Type B pancreatic cell (in vitro differentiated cells): ENCODE results near the gene KATNAL2. TPM values are rescaled to one million over a fixed set of nuclear protein-coding genes. Genes with fewer than 3 reads are reported as not detected.

Source experiments
- DNase-seq: peaks from one replicate; pipeline ENCODE4 v3.0.0; 2021; ENCODE audit warnings: mixed read lengths; ENCODE audit not compliant: unreplicated experiment; ENCODE audit errors: extremely low spot score
- H3K27ac Mint-ChIP-seq: 2 replicates; pipeline ENCODE4 v1.8.0; 2021; ENCODE audit warnings: mild to moderate bottlenecking, mixed read lengths
- H3K27me3 Mint-ChIP-seq: 2 replicates; pipeline ENCODE4 v1.8.0; 2021; ENCODE audit warnings: mixed read lengths
- H3K36me3 Mint-ChIP-seq: 2 replicates; pipeline ENCODE4 v1.8.0; 2021; ENCODE audit warnings: mixed read lengths
- H3K4me1 Mint-ChIP-seq: one replicate; pipeline ENCODE4 v1.8.0; 2021; ENCODE audit warnings: mixed read lengths; ENCODE audit not compliant: unreplicated experiment
- H3K4me3 Mint-ChIP-seq: 2 replicates; pipeline ENCODE4 v1.8.0; 2021; ENCODE audit warnings: mild to moderate bottlenecking, mixed read lengths
- H3K9me3 Mint-ChIP-seq: 2 replicates; pipeline ENCODE4 v1.8.0; 2021; ENCODE audit warnings: mixed read lengths
- total RNA-seq: library from RNA; stranded (reverse); gene quantifications from 2 replicates; pipeline ENCODE4 v1.2.1, GENCODE V29; 2021; ENCODE audit warnings: low replicate concordance
- TF ChIP-seq, protein P1 (sequence below): fragments of 200-600 bp; sonication (generic); conservative IDR thresholded peaks from 2 replicates; pipeline ENCODE4 v1.5.0; 2021; ENCODE audit warnings: antibody characterized with exemption, mild to moderate bottlenecking

Gene KATNAL2
- total RNA-seq, 1 donor from 2014 or later: 8.6 TPM

- Mint-ChIP-seq H3K36me3 (peaks cover 28% of the 10 kb centered on the region), H3K27me3 (no peaks in the 10 kb centered on the region), H3K4me3 (no peak overlapping the region), H3K9me3 (no peaks in the 10 kb centered on the region), H3K27ac (no peak overlapping the region), H3K4me1 (peaks cover 7% of the 10 kb centered on the region)
- no peak for DNase-seq
- TF ChIP-seq, protein P1, sequence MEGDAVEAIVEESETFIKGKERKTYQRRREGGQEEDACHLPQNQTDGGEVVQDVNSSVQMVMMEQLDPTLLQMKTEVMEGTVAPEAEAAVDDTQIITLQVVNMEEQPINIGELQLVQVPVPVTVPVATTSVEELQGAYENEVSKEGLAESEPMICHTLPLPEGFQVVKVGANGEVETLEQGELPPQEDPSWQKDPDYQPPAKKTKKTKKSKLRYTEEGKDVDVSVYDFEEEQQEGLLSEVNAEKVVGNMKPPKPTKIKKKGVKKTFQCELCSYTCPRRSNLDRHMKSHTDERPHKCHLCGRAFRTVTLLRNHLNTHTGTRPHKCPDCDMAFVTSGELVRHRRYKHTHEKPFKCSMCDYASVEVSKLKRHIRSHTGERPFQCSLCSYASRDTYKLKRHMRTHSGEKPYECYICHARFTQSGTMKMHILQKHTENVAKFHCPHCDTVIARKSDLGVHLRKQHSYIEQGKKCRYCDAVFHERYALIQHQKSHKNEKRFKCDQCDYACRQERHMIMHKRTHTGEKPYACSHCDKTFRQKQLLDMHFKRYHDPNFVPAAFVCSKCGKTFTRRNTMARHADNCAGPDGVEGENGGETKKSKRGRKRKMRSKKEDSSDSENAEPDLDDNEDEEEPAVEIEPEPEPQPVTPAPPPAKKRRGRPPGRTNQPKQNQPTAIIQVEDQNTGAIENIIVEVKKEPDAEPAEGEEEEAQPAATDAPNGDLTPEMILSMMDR: no peak
Measured at GRCh38 chr18:46899274-46899948, 18.0 kb upstream of the KATNAL2 start.

DNA sequence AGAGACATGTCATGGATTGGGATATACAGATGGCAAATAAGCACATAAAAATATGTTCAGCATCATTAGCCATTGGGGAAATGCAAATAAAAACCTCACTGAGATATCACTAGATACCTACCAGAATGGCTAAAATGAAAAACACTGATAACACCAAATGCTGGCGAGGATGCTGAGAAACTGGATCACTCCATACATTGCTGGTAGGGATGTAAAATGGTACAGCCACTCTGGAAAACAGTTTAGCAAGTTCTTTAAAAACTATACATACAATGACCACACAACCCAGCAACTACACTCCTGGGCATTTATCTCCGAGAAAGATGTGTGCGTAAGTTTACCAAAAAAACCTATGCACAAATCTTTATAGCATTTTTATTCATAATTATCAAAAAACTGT is 14.0 kb upstream of the KATNAL2 start:
- H3K4me3 Mint-ChIP-seq: no peak overlapping the region
- H3K27me3 Mint-ChIP-seq: no peaks in the 10 kb centered on the region
- no peak overlapping the region for H3K27ac Mint-ChIP-seq
- TF ChIP-seq, protein P1: no peak
- H3K9me3 Mint-ChIP-seq: peaks cover 4% of the 10 kb centered on the region
- H3K36me3 Mint-ChIP-seq: peaks cover 33% of the 10 kb centered on the region
- peaks cover 7% of the 10 kb centered on the region for H3K4me1 Mint-ChIP-seq
- DNase-seq: no peak

GRCh38 chr18:46909497-46909896 is 7.9 kb upstream of the KATNAL2 start:
- no peak for DNase-seq
- H3K27ac Mint-ChIP-seq: no peak overlapping the region
- H3K27me3 Mint-ChIP-seq: no peaks in the 10 kb centered on the region
- H3K36me3 Mint-ChIP-seq: peaks cover 8% of the 10 kb centered on the region
- no peak overlapping the region for H3K4me3 Mint-ChIP-seq
- H3K9me3 Mint-ChIP-seq: peaks cover 4% of the 10 kb centered on the region
- TF ChIP-seq, protein P1: no peak
- peaks cover 10% of the 10 kb centered on the region for H3K4me1 Mint-ChIP-seq

DNA sequence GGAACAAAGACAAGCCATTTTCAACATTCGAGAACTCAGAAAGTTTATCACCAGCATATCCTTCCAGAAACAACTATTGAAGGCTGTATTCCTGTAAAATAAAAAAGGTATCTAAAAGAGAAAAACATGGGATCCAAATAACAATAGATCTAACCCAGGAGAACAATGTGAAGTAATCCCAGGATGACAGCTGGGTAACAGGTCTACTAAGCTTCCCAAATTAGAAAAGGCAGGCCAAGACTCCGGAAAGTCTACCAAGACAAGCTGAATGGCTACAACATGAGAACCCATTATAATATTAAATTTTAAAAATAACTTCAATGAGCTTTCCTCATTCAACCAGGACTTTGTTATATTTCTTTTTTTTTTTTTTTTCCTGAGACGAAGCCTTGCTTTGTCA is 6.5 kb upstream of the KATNAL2 start:
- no peak overlapping the region for H3K4me3 Mint-ChIP-seq
- no peak overlapping the region for H3K27ac Mint-ChIP-seq

DNA sequence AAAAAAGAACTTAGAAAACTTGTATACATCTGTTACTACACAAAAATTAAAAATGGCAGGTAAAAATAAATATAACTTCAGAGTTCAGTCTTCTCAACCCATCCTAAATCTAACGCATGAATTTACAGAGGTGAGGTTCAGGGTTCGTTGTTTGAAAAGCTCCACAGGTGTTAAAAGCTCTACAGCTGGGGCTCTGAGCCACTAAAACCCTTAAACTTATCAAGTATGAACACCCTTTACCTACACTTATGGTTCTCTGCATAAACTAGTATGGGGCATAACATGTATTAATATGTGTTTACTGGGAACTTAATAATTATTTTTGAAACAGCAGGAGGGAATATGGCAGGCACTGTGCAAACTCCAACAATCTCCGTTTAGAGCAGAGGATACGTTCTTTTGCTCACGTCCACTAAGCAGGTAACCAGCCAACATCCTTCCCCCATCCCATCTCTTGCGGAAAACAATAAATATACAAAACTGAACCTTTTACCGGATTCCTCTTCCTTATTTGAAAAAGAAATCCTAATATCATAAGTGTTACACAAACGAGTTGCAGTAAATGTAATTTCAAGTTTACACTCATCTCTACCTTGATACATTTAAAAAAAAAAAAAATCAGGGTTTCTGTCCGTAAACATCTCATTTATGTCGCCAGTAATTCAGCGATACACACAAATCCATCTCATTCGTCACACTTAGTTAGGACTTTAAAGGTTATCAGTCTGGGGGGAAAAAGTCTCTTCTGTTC is 1.4 kb upstream of the KATNAL2 start:
- Mint-ChIP-seq H3K4me1 (peaks cover 30% of the 10 kb centered on the region), H3K36me3 (peaks cover 4% of the 10 kb centered on the region), H3K27me3 (no peaks in the 10 kb centered on the region), H3K27ac (peak overlapping the region; percentile 78), H3K9me3 (no peaks in the 10 kb centered on the region), H3K4me3 (peak overlapping the region; percentile 93)
- DNase-seq: no peak
- TF ChIP-seq, protein P1: no peak

More for the DNA sequence above, 6.5 kb upstream of the KATNAL2 start:
- H3K9me3 Mint-ChIP-seq: peaks cover 4% of the 10 kb centered on the region
- TF ChIP-seq, protein P1: no peak
- peaks cover 15% of the 10 kb centered on the region for H3K4me1 Mint-ChIP-seq
- H3K27me3 Mint-ChIP-seq: no peaks in the 10 kb centered on the region
- H3K36me3 Mint-ChIP-seq: peaks cover 8% of the 10 kb centered on the region
- no peak for DNase-seq
